Measurements from ENCODE around the gene ATP8A2. TPM values are rescaled to one million over a fixed set of nuclear protein-coding genes. Genes with fewer than 3 reads are reported as not detected.

ATP8A2 gene
- total and polyA plus RNA-seq, 9 of the 15 experiments (the other 6 are each of a cell fraction or from before 2014, with no cell fraction given), result under 0.01 to 0.33 (median 0.06) TPM; not detected in 4

DNA sequence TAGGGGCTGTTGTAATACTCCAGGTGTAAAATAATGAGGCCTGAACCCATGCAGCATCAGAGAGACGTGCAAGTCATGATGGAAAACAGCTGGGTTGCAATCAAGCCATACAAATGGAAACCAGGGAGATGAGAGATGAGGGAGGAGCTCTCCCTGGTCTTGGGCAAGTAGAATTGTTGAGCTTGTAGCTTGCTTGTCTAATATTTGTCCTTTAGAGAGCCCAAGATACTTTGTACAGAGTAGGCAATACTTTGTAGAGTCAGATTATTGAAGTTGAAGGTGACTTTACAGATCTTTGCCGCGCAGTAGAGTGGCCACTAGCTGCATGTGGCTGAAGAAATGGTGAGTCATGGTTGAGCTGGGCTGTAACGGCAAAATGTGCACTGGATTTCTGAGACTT lies 8.3 kb downstream of the ATP8A2 start (continued):
- TF ChIP-seq, protein P1, sequence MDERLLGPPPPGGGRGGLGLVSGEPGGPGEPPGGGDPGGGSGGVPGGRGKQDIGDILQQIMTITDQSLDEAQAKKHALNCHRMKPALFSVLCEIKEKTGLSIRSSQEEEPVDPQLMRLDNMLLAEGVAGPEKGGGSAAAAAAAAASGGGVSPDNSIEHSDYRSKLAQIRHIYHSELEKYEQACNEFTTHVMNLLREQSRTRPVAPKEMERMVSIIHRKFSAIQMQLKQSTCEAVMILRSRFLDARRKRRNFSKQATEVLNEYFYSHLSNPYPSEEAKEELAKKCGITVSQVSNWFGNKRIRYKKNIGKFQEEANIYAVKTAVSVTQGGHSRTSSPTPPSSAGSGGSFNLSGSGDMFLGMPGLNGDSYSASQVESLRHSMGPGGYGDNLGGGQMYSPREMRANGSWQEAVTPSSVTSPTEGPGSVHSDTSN (CRISPR knock-in tag; IDR thresholded peaks at IDR 0.05; ENCODE audit: low read depth), result no peak
- TF ChIP-seq, protein P1 (tag; conservative IDR thresholded peaks at IDR 0.05; ENCODE audit: low read depth), result no peak
- TF ChIP-seq, protein P2, sequence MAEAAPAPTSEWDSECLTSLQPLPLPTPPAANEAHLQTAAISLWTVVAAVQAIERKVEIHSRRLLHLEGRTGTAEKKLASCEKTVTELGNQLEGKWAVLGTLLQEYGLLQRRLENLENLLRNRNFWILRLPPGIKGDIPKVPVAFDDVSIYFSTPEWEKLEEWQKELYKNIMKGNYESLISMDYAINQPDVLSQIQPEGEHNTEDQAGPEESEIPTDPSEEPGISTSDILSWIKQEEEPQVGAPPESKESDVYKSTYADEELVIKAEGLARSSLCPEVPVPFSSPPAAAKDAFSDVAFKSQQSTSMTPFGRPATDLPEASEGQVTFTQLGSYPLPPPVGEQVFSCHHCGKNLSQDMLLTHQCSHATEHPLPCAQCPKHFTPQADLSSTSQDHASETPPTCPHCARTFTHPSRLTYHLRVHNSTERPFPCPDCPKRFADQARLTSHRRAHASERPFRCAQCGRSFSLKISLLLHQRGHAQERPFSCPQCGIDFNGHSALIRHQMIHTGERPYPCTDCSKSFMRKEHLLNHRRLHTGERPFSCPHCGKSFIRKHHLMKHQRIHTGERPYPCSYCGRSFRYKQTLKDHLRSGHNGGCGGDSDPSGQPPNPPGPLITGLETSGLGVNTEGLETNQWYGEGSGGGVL (CRISPR knock-in tag; IDR thresholded peaks at IDR 0.05), result no peak
- TF ChIP-seq NR3C1 (CRISPR knock-in tag; IDR thresholded peaks at IDR 0.05) (no peak), ZNF175 (CRISPR knock-in tag; IDR thresholded peaks at IDR 0.05; ENCODE audit: low read depth) (no peak), SMARCA4 (IDR thresholded peaks at IDR 0.05) (peak; percentile 74; the same call in 1 of the 2 replicates), NR2F6 (CRISPR knock-in tag; IDR thresholded peaks at IDR 0.05) (no peak), MCM7 (IDR thresholded peaks at IDR 0.05) (no peak), SAFB (IDR thresholded peaks at IDR 0.05; ENCODE audit: borderline replicate concordance, low read depth, low read length) (no peak), HDGF (IDR thresholded peaks at IDR 0.05) (no peak; the same call in 1 of the 2 replicates), ZNF75A (CRISPR knock-in tag; IDR thresholded peaks at IDR 0.05) (no peak)
- TF ChIP-seq, protein P3, sequence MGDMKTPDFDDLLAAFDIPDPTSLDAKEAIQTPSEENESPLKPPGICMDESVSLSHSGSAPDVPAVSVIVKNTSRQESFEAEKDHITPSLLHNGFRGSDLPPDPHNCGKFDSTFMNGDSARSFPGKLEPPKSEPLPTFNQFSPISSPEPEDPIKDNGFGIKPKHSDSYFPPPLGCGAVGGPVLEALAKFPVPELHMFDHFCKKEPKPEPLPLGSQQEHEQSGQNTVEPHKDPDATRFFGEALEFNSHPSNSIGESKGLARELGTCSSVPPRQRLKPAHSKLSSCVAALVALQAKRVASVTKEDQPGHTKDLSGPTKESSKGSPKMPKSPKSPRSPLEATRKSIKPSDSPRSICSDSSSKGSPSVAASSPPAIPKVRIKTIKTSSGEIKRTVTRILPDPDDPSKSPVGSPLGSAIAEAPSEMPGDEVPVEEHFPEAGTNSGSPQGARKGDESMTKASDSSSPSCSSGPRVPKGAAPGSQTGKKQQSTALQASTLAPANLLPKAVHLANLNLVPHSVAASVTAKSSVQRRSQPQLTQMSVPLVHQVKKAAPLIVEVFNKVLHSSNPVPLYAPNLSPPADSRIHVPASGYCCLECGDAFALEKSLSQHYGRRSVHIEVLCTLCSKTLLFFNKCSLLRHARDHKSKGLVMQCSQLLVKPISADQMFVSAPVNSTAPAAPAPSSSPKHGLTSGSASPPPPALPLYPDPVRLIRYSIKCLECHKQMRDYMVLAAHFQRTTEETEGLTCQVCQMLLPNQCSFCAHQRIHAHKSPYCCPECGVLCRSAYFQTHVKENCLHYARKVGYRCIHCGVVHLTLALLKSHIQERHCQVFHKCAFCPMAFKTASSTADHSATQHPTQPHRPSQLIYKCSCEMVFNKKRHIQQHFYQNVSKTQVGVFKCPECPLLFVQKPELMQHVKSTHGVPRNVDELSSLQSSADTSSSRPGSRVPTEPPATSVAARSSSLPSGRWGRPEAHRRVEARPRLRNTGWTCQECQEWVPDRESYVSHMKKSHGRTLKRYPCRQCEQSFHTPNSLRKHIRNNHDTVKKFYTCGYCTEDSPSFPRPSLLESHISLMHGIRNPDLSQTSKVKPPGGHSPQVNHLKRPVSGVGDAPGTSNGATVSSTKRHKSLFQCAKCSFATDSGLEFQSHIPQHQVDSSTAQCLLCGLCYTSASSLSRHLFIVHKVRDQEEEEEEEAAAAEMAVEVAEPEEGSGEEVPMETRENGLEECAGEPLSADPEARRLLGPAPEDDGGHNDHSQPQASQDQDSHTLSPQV (IDR thresholded peaks at IDR 0.05), result peak; percentile 97
- TF ChIP-seq, protein P4, sequence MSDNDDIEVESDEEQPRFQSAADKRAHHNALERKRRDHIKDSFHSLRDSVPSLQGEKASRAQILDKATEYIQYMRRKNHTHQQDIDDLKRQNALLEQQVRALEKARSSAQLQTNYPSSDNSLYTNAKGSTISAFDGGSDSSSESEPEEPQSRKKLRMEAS (CRISPR knock-in tag; IDR thresholded peaks at IDR 0.05), result peak; percentile 43; the same call in 1 of the 2 replicates
- TF ChIP-seq, protein P5, sequence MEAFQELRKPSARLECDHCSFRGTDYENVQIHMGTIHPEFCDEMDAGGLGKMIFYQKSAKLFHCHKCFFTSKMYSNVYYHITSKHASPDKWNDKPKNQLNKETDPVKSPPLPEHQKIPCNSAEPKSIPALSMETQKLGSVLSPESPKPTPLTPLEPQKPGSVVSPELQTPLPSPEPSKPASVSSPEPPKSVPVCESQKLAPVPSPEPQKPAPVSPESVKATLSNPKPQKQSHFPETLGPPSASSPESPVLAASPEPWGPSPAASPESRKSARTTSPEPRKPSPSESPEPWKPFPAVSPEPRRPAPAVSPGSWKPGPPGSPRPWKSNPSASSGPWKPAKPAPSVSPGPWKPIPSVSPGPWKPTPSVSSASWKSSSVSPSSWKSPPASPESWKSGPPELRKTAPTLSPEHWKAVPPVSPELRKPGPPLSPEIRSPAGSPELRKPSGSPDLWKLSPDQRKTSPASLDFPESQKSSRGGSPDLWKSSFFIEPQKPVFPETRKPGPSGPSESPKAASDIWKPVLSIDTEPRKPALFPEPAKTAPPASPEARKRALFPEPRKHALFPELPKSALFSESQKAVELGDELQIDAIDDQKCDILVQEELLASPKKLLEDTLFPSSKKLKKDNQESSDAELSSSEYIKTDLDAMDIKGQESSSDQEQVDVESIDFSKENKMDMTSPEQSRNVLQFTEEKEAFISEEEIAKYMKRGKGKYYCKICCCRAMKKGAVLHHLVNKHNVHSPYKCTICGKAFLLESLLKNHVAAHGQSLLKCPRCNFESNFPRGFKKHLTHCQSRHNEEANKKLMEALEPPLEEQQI (IDR thresholded peaks at IDR 0.05), result no peak
- TF ChIP-seq, protein P6, sequence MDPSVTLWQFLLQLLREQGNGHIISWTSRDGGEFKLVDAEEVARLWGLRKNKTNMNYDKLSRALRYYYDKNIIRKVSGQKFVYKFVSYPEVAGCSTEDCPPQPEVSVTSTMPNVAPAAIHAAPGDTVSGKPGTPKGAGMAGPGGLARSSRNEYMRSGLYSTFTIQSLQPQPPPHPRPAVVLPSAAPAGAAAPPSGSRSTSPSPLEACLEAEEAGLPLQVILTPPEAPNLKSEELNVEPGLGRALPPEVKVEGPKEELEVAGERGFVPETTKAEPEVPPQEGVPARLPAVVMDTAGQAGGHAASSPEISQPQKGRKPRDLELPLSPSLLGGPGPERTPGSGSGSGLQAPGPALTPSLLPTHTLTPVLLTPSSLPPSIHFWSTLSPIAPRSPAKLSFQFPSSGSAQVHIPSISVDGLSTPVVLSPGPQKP (CRISPR knock-in tag; IDR thresholded peaks at IDR 0.05), result no peak

All from K562 (cell line).